ENCODE measurements around the gene LGALS7. TPM values are rescaled to one million over a fixed set of nuclear protein-coding genes. Genes with fewer than 3 reads are reported as not detected.
"Not testable (repeated sequence)": the region's sequence is repeated elsewhere in the genome, so short reads cannot be mapped to it uniquely, and the experiment has no call there.

Gene LGALS7
- total RNA-seq, 1 donor from 2014 or later: not detected

- H3K27ac Mint-ChIP-seq: no peak overlapping the region
- H3K36me3 Mint-ChIP-seq (ENCODE audit: insufficient read depth): no peaks in the 10 kb centered on the region
- no peaks in the 10 kb centered on the region for H3K9me3 Mint-ChIP-seq (ENCODE audit: low read depth)
- H3K27me3 Mint-ChIP-seq: peaks cover 3% of the 10 kb centered on the region
- no peaks in the 10 kb centered on the region for H3K4me1 Mint-ChIP-seq (ENCODE audit: low read depth)
- TF ChIP-seq, protein P1, sequence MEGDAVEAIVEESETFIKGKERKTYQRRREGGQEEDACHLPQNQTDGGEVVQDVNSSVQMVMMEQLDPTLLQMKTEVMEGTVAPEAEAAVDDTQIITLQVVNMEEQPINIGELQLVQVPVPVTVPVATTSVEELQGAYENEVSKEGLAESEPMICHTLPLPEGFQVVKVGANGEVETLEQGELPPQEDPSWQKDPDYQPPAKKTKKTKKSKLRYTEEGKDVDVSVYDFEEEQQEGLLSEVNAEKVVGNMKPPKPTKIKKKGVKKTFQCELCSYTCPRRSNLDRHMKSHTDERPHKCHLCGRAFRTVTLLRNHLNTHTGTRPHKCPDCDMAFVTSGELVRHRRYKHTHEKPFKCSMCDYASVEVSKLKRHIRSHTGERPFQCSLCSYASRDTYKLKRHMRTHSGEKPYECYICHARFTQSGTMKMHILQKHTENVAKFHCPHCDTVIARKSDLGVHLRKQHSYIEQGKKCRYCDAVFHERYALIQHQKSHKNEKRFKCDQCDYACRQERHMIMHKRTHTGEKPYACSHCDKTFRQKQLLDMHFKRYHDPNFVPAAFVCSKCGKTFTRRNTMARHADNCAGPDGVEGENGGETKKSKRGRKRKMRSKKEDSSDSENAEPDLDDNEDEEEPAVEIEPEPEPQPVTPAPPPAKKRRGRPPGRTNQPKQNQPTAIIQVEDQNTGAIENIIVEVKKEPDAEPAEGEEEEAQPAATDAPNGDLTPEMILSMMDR (IDR thresholded peaks at IDR 0.05; ENCODE audit: unreplicated experiment): no peak
- no peak overlapping the region for H3K4me3 Mint-ChIP-seq (ENCODE audit: low read depth)
- no peak for DNase-seq (ENCODE audit: low spot score, unreplicated experiment)
These were observed 22.2 kb upstream of the LGALS7 start for GRCh38 chr19:38795549-38795948.

GRCh38 chr19:38793671-38794070, 20.4 kb upstream of the LGALS7 start:
- peaks cover 3% of the 10 kb centered on the region for H3K27me3 Mint-ChIP-seq
- H3K4me3 Mint-ChIP-seq (ENCODE audit: low read depth): no peak overlapping the region
- DNase-seq (ENCODE audit: low spot score, unreplicated experiment): no peak
- H3K36me3 Mint-ChIP-seq (ENCODE audit: insufficient read depth): no peaks in the 10 kb centered on the region
- TF ChIP-seq, protein P1 (IDR thresholded peaks at IDR 0.05; ENCODE audit: unreplicated experiment): no peak
- H3K9me3 Mint-ChIP-seq (ENCODE audit: low read depth): no peaks in the 10 kb centered on the region
- H3K27ac Mint-ChIP-seq: no peak overlapping the region
- no peaks in the 10 kb centered on the region for H3K4me1 Mint-ChIP-seq (ENCODE audit: low read depth)

DNA sequence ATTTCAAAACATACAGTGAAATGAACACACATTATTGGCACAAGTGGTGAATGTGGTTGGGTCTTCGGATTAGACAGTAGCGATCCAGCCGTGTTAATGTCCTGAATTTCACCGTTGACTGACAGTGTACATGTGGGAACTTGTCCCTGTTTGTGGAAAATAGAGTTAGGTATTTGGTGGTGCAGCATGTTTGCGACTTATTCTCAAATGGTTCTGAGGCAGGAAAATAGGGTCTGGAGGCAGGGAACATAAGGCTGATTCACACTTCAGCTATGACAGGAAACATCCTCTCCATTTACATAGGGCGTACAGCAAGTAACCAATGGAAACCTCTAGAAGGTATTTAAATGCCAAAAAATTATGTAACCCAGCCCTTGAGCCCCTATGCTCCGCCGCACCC, 19.9 kb upstream of the LGALS7 start:
- no peaks in the 10 kb centered on the region for H3K36me3 Mint-ChIP-seq (ENCODE audit: insufficient read depth)
- peaks cover 3% of the 10 kb centered on the region for H3K27me3 Mint-ChIP-seq
- H3K27ac Mint-ChIP-seq: no peak overlapping the region
- TF ChIP-seq, protein P1 (IDR thresholded peaks at IDR 0.05; ENCODE audit: unreplicated experiment): no peak
- H3K4me1 Mint-ChIP-seq (ENCODE audit: low read depth): no peaks in the 10 kb centered on the region
- no peak for DNase-seq (ENCODE audit: low spot score, unreplicated experiment)
- no peaks in the 10 kb centered on the region for H3K9me3 Mint-ChIP-seq (ENCODE audit: low read depth)
- H3K4me3 Mint-ChIP-seq (ENCODE audit: low read depth): no peak overlapping the region

- no peaks in the 10 kb centered on the region for H3K4me1 Mint-ChIP-seq (ENCODE audit: low read depth)
- peaks cover 3% of the 10 kb centered on the region for H3K27me3 Mint-ChIP-seq
- H3K4me3 Mint-ChIP-seq (ENCODE audit: low read depth): peak overlapping the region; percentile 9
- H3K27ac Mint-ChIP-seq: no peak overlapping the region
- H3K36me3 Mint-ChIP-seq (ENCODE audit: insufficient read depth): no peaks in the 10 kb centered on the region
- TF ChIP-seq, protein P1 (IDR thresholded peaks at IDR 0.05; ENCODE audit: unreplicated experiment): peak; percentile 39
- no peaks in the 10 kb centered on the region for H3K9me3 Mint-ChIP-seq (ENCODE audit: low read depth)
- no peak for DNase-seq (ENCODE audit: low spot score, unreplicated experiment)
These were observed 19.2 kb upstream of the LGALS7 start for GRCh38 chr19:38792250-38793111.

- not testable (repeated sequence) for H3K27me3 Mint-ChIP-seq; H3K27ac Mint-ChIP-seq; H3K4me1 Mint-ChIP-seq (ENCODE audit: low read depth); H3K9me3 Mint-ChIP-seq (ENCODE audit: low read depth); H3K36me3 Mint-ChIP-seq (ENCODE audit: insufficient read depth); H3K4me3 Mint-ChIP-seq (ENCODE audit: low read depth); DNase-seq (ENCODE audit: low spot score, unreplicated experiment)
These were observed 18.2 kb upstream of the LGALS7 start for GRCh38 chr19:38791451-38792064.

DNA sequence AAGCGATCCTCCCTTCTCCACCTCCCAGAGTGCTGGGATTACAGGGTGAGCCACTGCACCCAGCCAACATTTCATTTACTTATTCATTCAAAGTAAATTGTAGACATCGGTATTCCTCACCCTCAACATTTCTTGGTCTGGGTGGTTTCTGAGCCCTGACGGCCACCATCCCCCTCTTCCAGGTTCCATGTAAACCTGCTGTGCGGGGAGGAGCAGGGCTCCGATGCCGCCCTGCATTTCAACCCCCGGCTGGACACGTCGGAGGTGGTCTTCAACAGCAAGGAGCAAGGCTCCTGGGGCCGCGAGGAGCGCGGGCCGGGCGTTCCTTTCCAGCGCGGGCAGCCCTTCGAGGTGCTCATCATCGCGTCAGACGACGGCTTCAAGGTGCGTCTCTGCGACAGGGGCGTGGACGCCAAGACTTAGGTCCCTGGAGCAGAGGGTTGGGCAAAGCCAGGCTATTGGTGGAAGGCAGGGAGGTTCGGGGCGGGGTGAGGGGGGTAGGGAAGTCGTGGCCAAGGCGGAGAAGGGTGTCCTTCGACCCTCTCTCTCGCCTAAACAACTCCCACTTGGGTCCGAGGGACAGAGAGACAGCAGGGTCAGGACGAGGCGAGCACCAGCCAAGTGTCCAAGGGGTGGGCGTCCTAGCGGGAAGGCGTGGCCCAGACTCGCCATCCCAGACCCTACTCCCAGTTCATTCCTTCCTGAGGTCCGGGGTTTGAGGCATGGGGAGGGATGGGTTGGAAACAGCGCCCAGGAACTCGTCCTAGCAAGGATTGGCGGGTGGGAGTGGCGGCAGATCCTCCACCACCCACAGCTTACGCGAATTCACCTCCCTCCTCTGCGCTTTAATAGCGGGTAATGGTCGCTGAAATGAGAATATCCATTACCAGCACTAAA, 17.4 kb upstream of the LGALS7 start:
- H3K4me3 Mint-ChIP-seq (ENCODE audit: low read depth); DNase-seq (ENCODE audit: low spot score, unreplicated experiment); H3K9me3 Mint-ChIP-seq (ENCODE audit: low read depth); H3K27me3 Mint-ChIP-seq; H3K36me3 Mint-ChIP-seq (ENCODE audit: insufficient read depth); H3K4me1 Mint-ChIP-seq (ENCODE audit: low read depth); H3K27ac Mint-ChIP-seq: not testable (repeated sequence)
